Smooth muscle cell (in vitro differentiated cells): ENCODE results near the gene OR51D1. TPM values are rescaled to one million over a fixed set of nuclear protein-coding genes. Genes with fewer than 3 reads are reported as not detected.

Source experiments
- DNase-seq: peaks from one replicate; lab custom pipeline; 2025; ENCODE audit not compliant: unreplicated experiment; lab: John Stamatoyannopoulos, UW
- H2AFZ ChIP-seq: fragments of 200-600 bp; sonication (generic); 2 replicates; pipeline ENCODE4 v1.6.0; 2016; ENCODE audit warnings: antibody characterized with exemption, low read depth, mild to moderate bottlenecking
- H3F3A ChIP-seq: fragments of 200-600 bp; sonication (generic); 2 replicates; pipeline ENCODE4 v1.6.0; 2017; ENCODE audit warnings: antibody characterized with exemption, low read depth
- H3K27ac ChIP-seq: fragments of 200-600 bp; sonication (generic); 2 replicates; pipeline ENCODE4 v1.5.1; 2016; ENCODE audit warnings: low read depth, mild to moderate bottlenecking
- H3K27me3 ChIP-seq: fragments of 200-600 bp; sonication (generic); 2 replicates; pipeline ENCODE4 v1.6.1; 2016; ENCODE audit warnings: low read depth, mild to moderate bottlenecking
- H3K36me3 ChIP-seq: fragments of 200-600 bp; sonication (generic); 2 replicates; pipeline ENCODE4 v1.5.1; 2016; ENCODE audit warnings: low read depth
- H3K4me1 ChIP-seq: fragments of 200-600 bp; sonication (generic); 2 replicates; pipeline ENCODE4 v1.5.1; 2016; ENCODE audit warnings: low read depth
- H3K4me2 ChIP-seq: fragments of 200-600 bp; sonication (generic); 2 replicates; pipeline ENCODE4 v1.6.0; 2016; ENCODE audit warnings: mild to moderate bottlenecking
- H3K4me3 ChIP-seq: fragments of 200-600 bp; sonication (generic); 2 replicates; pipeline ENCODE4 v1.5.1; 2016; ENCODE audit warnings: mild to moderate bottlenecking
- H3K79me2 ChIP-seq: fragments of 200-600 bp; sonication (generic); 2 replicates; pipeline ENCODE4 v1.6.0; 2016; ENCODE audit warnings: low read depth, mild to moderate bottlenecking
- H3K9ac ChIP-seq: fragments of 200-600 bp; sonication (generic); 2 replicates; pipeline ENCODE4 v1.6.0; 2016; ENCODE audit warnings: low read depth
- H3K9me3 ChIP-seq: fragments of 200-600 bp; sonication (generic); replicated peaks from 2 replicates; pipeline ENCODE4 v1.5.1; 2016; ENCODE audit warnings: low read depth
- H4K20me1 ChIP-seq: fragments of 200-600 bp; sonication (generic); 2 replicates; pipeline ENCODE4 v1.6.0; 2016; ENCODE audit warnings: low read depth
- CTCF ChIP-seq: fragments of 200-600 bp; sonication (generic); IDR thresholded peaks from 2 replicates; pipeline ENCODE4 v1.5.1; 2017; ENCODE audit warnings: borderline replicate concordance, mild to moderate bottlenecking, antibody characterized with exemption; ENCODE audit not compliant: insufficient read depth, poor library complexity, severe bottlenecking
- WGBS: methylation state at CpG from one replicate; pipeline ENCODE4 v1.1.7; 2016; ENCODE audit warnings: low lambda C conversion rate; 5-methylcytosine and 5-hydroxymethylcytosine counted together
- polyA plus RNA-seq: library from polyadenylated mRNA; unstranded; fragments of >200 nt; fragmentation: Nextera tagmentation; extraction: Ambion mirVana; gene quantifications from 2 replicates; pipeline ENCODE4 v1.2.1, GENCODE V29; 2016
- total RNA-seq: library from RNA; depleted of rRNA; stranded (reverse); fragments of >200 nt; gene quantifications from 2 replicates; pipeline ENCODE4 v1.2.3, GENCODE V29; 2014

OR51D1 gene
- total and polyA plus RNA-seq, 2 experiments from 2014 or later = not detected

- no peaks in the 10 kb centered on the region for H3K9me3 ChIP-seq
- 4% methylated on average over 42 of the region's 43 CpGs for WGBS
- no peaks in the 10 kb centered on the region for H3K27me3 ChIP-seq
- peak within 1 kb of the TSS; percentile 74 for H3K9ac ChIP-seq
- H3K4me1 ChIP-seq = peaks cover 4% of the 10 kb centered on the region
- H3K4me3 ChIP-seq = peak within 1 kb of the TSS; percentile 71
- H3K79me2 ChIP-seq = no peaks in the 10 kb centered on the region
- H3F3A ChIP-seq = no peaks in the 10 kb centered on the region
- no peak for TF ChIP-seq CTCF
- H3K36me3 ChIP-seq = no peaks in the 10 kb centered on the region
- H2AFZ ChIP-seq = peak within 1 kb of the TSS; percentile 97
- H3K27ac ChIP-seq = peak within 1 kb of the TSS; percentile 76
- peak within 1 kb of the TSS; percentile 90 for H3K4me2 ChIP-seq
- peak; percentile 82 for DNase-seq
- no peaks in the 10 kb centered on the region for H4K20me1 ChIP-seq
Observed at GRCh38 chr11:4607781-4608666, 29.3 kb upstream of the OR51D1 start, which contains the start of gene TRIM68. TSS of gene TRIM68 (minus strand) at chr11:4608231. CDS start at chr11:4605504, 2,727 bp downstream.

GRCh38 chr11:4610258-4610935 lies 26.9 kb upstream of the OR51D1 start:
- H3K4me3 ChIP-seq = no peak overlapping the region
- WGBS = 44% methylated on average over 3 of the region's 3 CpGs
- H3K9me3 ChIP-seq = no peaks in the 10 kb centered on the region
- no peak overlapping the region for H3K27ac ChIP-seq
- no peak for TF ChIP-seq CTCF
- no peak for DNase-seq
- peaks cover 4% of the 10 kb centered on the region for H3K4me1 ChIP-seq
- no peaks in the 10 kb centered on the region for H4K20me1 ChIP-seq
- no peaks in the 10 kb centered on the region for H3K27me3 ChIP-seq
- H3K9ac ChIP-seq = no peak overlapping the region
- H3K36me3 ChIP-seq = no peaks in the 10 kb centered on the region
- H2AFZ ChIP-seq = peak overlapping the region; percentile 88
- no peaks in the 10 kb centered on the region for H3F3A ChIP-seq
- no peaks in the 10 kb centered on the region for H3K79me2 ChIP-seq
- H3K4me2 ChIP-seq = no peak overlapping the region

- Histone ChIP-seq H3K4me1 (peaks cover 3% of the 10 kb centered on the region), H3K4me2 (no peak overlapping the region), H4K20me1 (no peaks in the 10 kb centered on the region), H3K4me3 (no peak overlapping the region), H3K27ac (no peak overlapping the region), H3K9me3 (no peaks in the 10 kb centered on the region), H2AFZ (no peak overlapping the region), H3K36me3 (no peaks in the 10 kb centered on the region), H3K9ac (no peak overlapping the region), H3K79me2 (no peaks in the 10 kb centered on the region), H3F3A (no peaks in the 10 kb centered on the region), H3K27me3 (no peaks in the 10 kb centered on the region)
- no peak for DNase-seq
- 97% methylated on average over 2 of the region's 2 CpGs for WGBS
- no peak for TF ChIP-seq CTCF
Observed at GRCh38 chr11:4611986-4612385, 25.3 kb upstream of the OR51D1 start.
